CD4-positive, alpha-beta T cell treated with Interleukin-12 subunit alpha and Interleukin-12 subunit beta, for 1 hour (primary cell): ENCODE measurements around the gene OSBP.
"Not testable (repeated sequence)": the region's sequence is repeated elsewhere in the genome, so short reads cannot be mapped to it uniquely, and the experiment has no call there.

Experiments used
- DNase-seq: peaks from one replicate; pipeline ENCODE4 v3.0.0-alpha.2; 2020

OSBP gene, protein sequence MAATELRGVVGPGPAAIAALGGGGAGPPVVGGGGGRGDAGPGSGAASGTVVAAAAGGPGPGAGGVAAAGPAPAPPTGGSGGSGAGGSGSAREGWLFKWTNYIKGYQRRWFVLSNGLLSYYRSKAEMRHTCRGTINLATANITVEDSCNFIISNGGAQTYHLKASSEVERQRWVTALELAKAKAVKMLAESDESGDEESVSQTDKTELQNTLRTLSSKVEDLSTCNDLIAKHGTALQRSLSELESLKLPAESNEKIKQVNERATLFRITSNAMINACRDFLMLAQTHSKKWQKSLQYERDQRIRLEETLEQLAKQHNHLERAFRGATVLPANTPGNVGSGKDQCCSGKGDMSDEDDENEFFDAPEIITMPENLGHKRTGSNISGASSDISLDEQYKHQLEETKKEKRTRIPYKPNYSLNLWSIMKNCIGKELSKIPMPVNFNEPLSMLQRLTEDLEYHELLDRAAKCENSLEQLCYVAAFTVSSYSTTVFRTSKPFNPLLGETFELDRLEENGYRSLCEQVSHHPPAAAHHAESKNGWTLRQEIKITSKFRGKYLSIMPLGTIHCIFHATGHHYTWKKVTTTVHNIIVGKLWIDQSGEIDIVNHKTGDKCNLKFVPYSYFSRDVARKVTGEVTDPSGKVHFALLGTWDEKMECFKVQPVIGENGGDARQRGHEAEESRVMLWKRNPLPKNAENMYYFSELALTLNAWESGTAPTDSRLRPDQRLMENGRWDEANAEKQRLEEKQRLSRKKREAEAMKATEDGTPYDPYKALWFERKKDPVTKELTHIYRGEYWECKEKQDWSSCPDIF

DNA sequence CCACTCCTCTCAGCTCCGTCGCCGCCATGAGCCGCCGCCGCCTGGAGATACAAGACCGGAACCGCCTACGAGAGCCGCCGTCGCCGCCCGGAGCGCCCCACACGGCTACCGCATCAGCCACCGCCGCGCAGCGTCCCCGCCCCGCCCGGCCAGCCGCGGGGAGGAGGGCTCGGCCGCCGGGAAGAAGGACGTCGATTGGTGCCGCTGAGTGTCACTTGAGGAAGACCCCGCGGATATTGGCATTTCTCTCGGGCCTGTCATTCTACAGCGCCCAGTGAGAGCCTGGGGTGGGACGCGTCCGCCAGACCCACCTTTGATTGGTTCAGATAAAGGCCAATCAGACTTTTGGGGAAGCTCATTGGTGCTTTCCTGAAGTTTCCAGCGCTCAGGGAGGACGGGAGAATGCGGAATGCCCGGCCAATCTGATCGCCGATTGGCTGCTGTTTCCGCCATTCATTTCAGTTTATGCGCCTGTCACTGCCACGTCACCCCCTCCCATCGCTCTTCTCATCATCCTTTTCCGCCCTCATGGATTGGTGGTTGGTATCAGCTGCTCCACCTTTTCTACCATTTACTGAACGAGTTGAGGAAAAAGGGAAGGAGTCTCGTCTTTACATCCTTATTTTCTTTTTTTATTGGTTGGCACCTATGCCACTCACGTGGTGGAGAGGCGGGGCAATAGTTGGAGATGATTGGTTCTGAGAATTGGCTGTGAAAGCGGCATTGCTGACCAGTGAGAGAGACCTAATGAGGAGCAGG, at the start of gene OSBP:
OSBP (minus strand) TSS at position 138 of the 759 bp plus-strand sequence; CDS start at position 28, 110 bp downstream.
- peak; percentile 100 for DNase-seq

DNA sequence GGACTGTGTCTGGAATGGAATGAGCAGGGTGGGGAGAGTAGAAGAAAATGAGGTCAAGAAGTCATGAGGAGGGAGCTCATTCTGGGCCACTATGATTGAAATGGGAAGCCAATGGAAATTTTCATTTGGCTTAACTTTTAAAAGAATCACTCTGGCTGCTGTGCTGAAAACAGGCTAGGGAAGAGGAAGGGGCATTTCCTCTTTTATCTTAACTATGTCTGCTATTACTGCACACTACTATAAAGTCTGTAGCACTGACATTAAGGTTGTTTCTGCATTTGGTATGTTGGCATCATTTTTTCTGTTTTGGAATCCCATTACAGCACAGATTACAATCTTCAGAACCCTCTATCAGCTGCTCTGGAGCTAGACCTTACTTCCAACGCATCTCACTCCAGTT, 45.0 kb upstream of the OSBP start:
- DNase-seq, result no peak

DNA sequence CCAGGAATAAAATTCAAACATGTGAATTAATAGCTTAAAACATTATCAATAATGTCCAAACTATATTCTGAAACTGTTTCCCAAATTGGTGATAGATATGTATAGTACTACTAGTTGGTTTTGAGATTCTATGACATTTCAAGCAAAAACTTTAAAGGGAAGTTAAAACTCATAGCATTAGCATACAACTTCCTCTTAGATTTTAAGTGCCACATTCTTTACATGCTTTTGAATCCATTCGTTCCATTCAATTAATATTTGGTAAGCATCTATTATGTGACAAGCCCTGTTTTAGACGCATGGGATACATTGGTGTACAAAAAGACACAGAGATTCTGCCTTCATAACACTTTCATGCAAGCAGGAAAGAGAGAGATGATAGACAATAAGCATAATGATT, 44.4 kb upstream of the OSBP start:
- no peak for DNase-seq

DNA sequence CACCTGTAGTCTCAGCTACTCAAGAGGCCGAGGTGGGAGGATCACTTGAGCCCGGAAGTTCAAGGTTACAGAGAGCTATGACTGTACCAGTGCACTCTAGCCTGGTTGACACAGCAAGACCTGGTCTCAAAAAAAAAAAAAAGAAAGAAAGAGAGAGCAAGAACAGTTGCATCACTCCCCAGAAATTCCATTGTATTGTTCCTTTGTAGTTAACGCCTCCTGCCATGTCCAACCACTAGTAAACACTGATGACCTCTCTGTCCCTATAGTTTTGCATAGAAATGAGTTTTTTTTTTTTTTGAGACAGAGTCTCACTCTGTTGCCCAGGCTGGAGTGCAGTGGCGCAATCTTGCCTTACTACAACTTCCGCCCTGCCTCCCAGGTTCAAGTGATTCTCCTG, 42.5 kb upstream of the OSBP start:
- DNase-seq, result no peak

DNA sequence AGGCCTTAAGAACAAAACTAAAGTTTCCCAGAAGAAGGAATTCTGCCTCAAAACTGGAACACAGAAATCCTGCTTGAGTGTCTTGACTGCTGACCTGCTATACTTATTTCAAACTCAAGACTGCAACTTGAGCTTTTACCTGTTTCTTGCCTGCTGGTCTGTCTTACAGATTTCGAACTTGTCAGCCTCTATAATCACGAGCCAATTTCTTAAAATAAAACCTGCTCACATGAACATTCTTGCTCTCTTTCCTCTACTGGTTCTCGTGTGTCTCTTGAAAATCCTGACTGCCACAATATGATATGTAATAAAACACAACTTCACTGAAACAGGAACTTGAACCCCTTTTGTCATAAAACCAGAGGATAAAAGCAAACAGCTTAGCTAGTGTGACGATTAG, 39.3 kb upstream of the OSBP start:
- DNase-seq, result no peak

DNA sequence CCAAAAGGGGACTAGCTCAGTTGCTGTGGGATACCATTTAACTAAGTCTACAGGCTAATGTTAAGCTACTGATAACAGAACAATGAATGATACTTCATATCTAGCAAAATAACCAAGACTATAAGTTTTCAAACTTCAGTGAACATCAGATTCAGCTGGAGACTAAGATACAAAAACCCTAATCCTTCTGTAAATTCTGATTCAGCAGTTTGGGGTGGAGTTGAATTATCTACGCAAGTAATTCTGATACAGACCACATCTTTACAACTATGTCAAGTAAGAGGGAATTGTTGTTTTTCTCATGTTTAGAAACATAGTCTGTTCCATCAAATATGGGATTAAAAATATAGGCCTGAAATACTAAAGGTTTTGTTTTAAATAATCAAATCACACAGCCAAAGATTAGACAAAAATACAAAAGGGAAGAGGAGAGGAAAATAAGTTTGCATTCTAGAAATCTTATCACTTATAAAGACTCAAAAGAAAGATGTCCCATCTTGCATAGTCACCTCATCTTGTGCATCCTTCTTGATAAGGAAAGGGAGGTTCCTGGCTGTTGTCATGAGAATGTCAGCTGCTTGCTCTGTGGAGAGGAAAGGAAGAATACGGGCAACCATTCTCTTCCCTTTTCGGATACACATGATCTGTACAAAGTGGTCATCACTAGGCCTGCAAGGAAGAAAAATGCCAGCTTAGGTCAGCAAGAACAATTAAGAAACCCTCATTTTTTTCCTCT, 31.8 kb upstream of the OSBP start:
- no peak for DNase-seq

DNA sequence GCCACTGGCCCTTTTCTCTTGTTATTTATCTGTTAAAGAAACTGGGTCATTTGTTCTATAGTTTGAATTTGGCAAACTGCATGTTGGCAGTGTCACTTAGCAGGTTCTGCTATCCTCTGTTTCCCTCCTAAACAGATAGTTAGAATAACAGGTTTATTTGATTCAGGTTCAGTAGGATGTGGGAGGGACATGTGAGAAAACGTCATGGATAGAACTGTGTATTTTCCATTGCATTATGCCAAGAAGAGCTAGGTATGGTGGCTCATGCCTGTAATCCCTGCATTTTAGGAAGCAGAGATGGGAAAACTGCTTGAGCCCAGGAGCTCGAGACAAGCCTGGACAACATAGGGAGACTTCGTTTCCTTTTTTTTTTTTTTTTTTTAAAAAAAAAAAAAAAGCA, 29.0 kb upstream of the OSBP start:
- DNase-seq, result no peak

DNA sequence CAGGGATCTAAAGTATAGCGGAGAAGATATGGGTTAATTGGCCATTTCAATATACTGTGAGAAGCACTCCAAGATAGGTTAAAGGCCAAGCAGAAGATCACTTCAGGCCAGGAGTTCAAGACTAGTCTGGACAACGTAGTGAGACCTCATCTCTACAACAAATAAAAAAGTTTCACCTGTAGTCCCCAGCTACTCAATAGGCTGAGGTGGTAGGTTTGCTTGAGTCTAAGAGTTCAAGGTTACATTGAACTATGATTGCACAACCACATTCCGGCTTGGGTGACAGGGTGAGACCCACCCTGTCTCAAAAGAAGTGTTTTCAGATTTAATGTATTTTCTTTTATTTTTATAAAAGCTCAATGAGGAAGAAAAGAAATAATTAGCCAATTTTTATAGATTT, 27.8 kb upstream of the OSBP start:
- DNase-seq, result no peak

DNA sequence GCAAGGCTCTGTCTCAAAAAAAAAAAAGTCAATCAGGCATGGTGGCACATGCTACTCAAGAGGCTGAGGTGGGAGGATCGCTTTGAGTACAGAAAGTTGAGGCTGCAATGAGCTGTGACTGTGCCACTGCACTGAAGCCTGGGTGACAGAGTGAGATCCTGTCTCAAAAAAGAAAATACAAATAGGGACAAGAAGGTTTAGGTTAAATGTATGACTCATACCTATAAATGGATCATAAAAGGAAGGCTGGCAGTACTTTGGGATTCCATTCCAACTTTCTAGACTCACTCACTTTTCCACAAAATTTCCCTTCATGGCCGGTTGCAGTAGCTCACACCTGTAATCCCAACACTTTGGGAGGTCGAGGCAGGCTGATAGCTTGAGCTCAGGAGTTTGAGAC, 25.6 kb upstream of the OSBP start:
- DNase-seq, result no peak

DNA sequence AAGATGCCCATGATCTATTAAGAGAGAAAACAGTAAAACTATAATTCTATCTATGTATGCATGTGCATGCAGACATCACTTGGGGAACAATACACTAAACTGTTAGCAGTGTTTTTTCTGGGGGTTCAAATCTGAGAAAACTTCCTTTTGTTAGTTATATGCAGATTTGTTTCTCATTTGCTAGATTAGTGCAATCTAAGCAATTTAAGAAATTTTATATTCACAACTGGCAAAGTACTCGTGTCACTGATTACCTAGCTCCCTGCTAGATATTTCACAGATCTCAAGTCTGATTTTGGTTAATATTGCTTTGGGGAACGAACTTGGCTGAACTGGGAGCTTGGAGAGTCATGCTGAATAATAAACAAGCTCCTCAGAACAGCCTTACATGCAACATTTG, 14.9 kb upstream of the OSBP start:
- DNase-seq, result no peak

DNA sequence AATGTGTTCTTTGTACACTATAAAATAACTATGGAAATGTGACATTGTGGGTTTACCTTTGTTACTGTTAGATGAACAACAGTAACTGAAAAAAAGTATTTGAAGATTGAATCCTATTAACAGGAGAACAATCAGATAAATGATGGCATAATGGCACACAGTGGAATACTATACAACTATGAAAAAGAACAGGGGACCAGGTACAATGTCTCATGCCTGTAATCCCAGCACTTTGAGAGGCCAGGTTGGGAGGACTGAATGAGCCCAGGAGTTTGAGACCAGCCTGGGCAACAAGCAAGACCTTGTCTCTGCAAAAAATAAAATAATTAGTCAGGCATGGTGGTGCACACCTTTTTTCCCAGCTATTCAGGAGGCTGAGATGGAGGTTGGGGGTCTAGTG, 14.4 kb upstream of the OSBP start:
- DNase-seq, result no peak

DNA sequence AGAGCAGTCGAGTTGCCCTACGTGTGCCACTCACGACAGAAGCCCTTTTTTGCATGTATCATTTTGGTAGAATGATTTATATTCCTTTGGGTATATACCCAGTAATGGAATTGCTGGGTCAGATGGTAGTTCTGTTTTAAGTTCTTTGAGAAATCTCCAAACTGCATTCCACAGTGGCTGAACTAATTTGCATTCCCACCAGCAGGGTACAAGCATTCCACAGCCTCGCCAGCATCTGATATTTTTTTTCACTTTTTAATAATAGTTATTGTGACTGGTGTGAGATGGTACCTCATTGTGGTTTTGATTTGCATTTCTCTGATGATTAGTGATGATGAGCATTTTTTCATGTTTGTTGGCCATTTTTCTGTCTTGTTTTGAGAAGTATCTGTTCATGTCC, 11.4 kb upstream of the OSBP start:
- DNase-seq, result not testable (repeated sequence)

DNA sequence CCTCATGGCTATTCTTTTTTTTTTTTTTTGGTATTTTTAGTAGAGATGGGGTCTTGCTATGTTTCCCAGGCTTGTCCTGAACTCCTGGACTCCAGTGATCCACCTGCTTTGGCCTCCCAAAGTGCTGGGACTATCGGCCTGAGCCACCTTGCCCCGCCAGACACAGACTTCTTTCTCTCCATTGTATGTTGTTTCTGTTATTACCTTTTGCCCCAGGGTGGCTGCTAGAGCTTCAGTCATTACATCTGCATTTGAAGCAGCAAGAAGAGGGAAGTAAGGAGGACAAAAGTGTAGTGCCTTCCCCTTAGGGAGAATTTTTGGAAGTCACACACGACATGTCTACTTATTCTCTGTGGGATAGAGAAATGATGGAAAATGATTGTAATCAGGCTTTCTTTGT, 10.1 kb upstream of the OSBP start:
- DNase-seq, result no peak

DNA sequence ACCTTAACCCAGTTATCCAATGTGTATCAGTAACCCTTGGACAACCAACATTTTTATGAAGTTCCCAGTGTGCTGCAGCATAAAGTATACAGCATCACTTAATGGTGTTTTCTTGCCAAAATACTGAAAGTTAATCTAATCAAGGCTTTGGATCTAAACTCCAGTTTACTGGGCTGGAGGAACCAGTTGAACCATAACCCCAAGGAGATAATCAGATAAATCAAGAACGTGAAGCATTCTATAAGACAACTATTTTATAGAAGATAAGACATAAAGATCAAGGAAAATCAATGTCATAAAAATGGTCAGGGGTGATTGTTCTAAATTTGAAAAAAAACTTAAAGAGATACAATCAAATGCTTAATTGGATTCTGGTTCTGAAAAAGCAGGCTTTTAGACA, 2.3 kb upstream of the OSBP start:
- no peak for DNase-seq

DNA sequence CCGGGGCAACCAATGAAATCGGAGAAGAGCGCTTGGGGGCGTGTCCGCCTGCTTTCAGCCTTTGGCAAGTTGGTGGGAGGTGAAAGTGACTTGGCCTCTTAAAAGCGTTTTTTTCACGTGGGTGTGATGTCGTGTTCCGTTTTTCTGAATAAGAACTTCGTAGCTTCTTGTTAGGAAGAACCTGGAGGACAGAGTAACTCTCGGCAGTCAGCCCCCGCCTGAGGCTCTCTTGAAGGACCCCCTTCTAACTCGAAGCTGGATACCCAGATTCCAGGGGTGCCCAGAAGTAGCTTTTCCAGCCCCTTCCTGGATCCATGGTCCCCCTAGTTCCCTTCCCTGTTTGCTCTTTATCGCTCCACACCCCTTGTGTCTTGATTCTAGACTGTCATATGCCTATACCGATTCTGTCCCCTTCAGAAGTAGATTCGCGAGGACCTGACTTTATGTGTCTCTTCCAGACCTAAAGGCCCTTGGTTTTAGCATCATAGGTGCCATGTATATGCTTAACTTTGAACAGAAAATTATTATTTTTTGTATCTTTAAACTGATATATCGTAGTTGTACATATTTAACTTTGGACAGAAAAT, 915 bp upstream of the OSBP start:
- no peak for DNase-seq

DNA sequence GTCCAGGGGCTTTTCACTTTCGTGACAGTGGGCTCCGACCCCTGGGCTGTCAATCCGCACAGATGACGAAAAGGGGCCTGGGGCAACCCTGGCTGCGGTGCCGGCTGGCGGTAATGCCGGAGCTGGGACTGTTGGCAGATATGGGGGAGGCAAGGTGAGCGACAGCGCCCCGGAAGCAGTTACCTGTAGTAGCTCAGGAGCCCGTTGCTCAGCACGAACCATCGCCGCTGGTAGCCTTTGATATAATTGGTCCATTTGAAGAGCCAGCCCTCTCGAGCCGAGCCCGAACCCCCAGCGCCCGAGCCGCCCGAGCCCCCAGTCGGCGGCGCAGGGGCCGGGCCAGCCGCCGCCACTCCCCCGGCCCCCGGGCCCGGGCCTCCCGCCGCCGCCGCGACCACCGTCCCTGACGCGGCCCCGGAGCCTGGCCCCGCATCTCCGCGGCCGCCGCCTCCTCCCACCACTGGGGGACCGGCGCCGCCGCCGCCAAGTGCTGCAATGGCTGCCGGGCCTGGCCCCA, 396 bp downstream of the OSBP start:
- peak; percentile 76 for DNase-seq

DNA sequence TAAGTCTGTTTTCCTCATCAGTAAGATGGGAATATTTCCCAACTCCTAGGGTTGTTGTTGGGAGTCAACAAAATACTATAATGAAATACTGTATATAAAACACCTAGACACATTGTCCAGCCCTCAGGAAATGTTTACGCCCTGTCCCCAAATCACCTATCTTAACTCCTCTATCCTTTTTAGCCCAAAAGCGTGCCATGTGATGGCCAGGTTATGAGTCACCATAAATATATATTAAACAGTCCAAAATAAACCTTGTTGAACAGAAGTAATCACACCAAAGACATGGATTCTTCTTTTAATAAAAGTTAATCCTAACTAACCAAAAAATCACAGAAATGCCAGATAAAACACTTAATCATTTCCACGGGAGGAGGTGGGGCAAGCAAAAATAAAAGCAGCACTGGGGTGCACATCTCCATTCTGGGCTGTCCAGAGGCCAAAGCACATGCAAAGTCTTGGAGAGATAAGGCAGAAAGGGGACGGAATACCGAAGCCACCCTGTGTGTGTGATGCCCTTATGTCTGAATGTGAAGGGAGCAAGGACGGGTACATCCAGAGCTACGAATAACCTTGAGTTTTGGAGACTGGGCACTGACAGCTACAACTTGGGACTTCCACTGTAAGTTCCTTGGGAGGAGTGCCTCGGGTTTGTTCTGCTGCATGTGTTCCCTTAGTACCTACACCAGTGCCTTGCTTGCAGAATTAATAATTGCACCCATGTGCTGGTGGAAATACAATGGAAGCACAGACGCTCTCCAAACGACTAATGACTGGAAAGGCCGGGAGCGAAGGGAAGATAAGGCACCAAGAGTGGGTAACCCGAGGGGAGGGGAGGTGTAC, 1.1 kb downstream of the OSBP start:
- no peak for DNase-seq

DNA sequence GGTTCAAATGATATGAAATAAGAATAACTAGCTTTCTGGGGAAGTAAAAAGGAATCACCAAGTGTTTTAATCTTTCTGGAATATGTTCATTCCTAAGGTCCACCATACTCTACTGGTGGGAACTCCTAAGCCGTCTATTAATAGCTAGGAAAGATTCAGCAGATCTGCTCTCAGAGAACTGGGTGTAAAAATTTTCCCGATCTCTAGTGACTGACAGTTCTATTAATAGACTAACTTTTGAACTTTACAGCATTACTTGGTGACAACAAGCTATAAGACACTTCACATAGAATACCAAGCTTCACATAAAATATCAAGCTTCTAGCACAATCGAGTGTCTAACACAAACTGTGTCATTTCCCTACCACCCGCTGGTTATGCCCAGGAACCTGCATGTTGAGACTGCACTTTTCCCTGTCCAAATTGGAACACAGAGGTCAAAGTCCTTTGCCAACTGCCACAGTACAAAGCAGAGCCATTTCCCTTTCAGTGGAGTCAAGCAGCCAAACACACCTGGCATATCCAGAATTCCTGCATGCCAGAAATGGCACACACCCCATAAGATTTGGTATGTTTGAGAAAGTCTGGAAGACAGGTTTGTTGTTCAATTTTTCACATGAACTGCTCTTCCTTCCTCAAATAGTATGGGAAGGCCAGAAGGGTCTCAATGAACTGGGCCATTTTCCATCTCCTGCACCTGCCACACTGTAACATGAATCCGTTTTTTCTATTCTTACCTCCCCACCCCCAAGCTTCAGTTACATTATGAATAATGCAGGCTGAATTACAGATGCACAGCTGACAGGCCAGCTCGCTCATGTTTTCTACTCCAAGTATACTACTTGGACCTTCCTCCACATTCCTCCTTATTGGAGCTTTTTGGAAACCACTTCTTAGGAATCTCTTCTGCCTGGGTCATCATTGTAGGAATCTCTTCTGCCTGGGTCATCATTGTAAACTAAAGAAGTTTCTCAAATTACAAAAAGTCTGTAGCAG, 3.7 kb downstream of the OSBP start:
- no peak for DNase-seq

DNA sequence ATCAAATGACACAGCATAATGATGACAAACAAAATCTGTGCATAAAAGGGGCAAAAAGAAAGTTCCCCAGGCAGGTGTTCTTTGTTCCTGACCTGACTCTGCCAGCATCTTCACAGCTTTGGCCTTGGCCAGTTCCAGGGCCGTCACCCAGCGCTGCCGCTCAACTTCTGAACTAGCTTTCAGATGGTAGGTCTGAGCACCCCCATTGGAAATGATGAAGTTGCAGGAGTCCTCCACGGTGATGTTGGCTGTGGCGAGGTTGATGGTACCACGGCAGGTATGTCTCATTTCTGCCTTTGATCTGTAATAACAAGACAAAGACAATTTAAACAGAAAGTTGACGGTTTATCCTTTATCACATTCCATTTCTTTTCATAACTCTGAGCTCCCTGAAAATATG, 5.3 kb downstream of the OSBP start:
- DNase-seq, result no peak
